ENCODE data around the gene CPT1B.

CPT1B gene

DNA sequence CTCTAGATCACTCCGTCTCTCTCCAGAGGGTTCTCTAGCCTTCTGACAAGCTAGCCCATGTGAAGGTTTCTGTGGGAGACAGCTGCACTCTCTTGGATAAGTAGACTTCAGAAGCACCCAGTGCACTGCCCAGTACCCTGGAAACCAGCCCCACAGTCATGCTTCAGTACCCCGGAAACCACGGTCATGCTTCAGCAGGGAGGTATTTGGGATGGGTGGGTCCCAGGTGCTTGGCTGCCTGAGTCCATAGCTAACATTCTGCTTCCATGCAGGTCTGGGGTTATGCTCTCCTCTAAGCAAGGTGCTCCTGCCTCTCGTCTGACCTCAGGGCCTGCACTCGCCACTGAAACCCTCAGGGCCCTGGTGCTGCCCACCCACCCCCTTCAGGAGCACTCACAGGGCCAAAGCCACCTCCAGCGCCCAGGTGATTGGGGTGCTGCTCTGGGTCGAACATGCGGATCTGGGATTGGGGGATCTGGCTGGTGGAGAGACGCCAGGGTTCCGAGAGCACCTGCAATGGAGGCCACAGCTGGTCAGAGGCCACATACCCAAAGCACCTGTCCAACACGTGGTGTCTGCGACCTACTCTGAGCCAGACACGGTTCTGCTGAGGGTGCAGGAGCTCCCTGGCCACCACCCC is 8.2 kb downstream of the CPT1B start:
- no peak for DNase-seq (ENCODE audit: low read depth in 2 of 2)

DNA sequence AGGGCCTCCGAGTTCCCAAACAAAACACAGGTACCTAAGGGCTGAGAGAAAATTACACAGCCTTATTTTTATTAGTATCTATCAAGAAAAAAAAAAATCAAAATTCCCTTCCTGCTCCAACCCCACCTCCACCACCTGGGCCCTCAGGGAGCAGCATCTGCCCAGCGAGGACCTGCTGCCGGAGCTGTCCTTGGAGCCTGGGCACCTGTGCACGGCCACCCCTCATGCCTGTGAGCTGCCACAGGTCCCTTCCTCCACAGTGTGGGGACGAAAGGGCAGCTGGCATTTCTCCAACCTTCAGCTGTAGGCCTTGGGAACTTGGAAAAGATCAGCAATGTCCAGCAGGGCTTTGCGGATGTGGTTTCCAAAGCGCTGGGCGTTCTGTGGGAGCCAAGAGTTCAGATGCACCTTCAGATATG is 9.2 kb downstream of the CPT1B start:
- no peak for DNase-seq (ENCODE audit: low read depth in 2 of 2)

GRCh38 chr22:50568626-50569025 is 9.6 kb downstream of the CPT1B start:
- DNase-seq (ENCODE audit: low read depth in 2 of 2): no peak

GRCh38 chr22:50567721-50568252 is 10.4 kb downstream of the CPT1B start:
- DNase-seq (ENCODE audit: low read depth in 2 of 2): no peak

GRCh38 chr22:50564289-50564688 is 13.9 kb downstream of the CPT1B start:
- no peak for DNase-seq (ENCODE audit: low read depth in 2 of 2)

GRCh38 chr22:50563413-50564160 is 14.6 kb downstream of the CPT1B start:
- no peak for DNase-seq (ENCODE audit: low read depth in 2 of 2)

- peak; percentile 92 to 97 for DNase-seq (ENCODE audit: low read depth in 2 of 2)
These were observed 15.5 kb downstream of the CPT1B start, which contains the start of gene SYCE3 for GRCh38 chr22:50562523-50563412. TSS of gene SYCE3 (minus strand) at chr22:50562919. CDS start at chr22:50556405, 6,514 bp downstream.

DNA sequence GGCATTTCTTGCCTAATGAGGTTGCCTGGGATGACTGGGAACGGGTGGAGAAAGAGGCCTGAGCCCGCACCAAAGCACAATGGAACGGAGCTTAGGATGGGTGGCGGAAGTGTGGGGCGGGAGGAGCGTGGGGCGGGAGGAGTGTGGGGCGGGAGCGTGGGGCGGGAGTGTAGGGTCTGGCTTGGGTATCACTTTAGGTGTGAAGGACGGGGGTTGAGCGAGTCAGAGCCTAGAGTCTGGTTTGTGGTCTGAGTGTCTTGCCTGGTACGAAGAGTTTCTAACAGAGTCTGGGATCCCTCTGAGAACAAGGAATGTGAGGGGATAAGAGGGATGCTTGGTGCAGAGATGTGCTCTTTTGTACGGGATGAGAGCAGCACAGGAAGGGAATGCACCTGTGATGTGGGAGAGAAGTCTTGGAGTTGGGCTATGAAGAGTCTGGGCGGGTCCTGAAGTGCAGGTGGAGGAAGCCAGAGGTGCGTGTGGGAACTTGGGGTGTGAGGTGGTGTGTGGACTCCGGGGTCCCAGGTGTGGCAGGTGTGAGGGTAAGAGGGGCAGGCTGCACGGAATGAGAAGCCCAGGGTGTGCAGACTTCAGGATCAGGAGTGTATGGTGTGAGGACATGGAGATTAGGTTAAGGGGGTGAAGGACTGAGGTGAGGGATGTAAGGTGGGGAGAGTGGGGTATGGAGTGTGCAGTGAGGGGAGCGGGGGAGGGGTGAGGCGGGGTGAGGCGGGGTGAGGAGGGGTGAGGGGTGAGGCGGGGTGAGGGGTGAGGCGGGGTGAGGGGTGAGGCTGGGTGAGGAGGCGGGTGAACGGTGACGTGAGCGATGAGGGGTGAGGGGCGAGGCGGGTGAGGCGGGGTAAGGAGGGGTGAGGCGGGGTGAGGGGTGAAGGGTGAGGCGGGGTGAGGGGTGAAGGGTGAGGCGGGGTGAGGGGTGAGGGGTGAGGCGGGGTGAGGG is 16.5 kb downstream of the CPT1B start:
- no peak for DNase-seq (ENCODE audit: low read depth in 2 of 2)

DNA sequence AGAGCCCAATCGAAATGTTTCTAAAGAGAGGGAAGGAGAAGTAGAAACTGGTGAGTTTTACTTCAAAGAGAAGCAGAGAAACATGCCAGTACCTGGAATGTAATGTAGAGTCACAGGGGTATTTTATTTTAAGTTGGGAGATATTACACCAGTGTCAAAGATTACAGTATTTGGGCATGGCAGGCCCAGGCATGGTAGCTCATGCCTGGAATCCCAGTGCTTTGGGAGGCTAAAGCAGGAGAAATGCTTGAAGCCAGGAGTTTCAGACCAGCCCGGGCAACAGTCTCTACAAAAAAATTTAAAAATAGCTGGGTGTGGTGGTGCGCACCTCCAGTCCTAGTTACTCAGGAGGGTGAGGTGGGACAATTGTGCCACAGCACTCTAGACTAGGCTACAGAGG is 18.2 kb downstream of the CPT1B start:
- no peak for DNase-seq (ENCODE audit: low read depth in 2 of 2)

GRCh38 chr22:50556703-50557102 is 21.5 kb downstream of the CPT1B start:
- no peak for DNase-seq (ENCODE audit: low read depth in 2 of 2)

DNA sequence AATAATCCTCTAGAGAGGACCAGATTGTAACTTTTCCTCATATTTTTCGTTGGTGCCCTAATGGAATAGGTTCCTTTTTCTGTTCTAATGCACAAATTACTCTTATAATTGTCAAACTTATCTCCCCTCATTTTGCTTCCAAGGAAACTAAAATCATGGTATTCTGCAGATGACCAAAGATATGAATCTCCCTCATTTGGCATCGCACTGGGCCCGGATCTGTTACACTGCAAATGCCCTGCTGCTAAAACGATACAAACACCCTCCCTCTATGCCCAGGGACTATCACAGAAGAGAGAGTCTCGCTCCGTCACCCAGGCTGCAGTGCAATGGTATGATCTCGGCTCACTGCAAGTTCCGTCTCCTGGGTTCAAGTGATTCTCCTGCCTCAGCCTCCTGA is 24.9 kb downstream of the CPT1B start:
- no peak for DNase-seq (ENCODE audit: low read depth in 2 of 2)

DNA sequence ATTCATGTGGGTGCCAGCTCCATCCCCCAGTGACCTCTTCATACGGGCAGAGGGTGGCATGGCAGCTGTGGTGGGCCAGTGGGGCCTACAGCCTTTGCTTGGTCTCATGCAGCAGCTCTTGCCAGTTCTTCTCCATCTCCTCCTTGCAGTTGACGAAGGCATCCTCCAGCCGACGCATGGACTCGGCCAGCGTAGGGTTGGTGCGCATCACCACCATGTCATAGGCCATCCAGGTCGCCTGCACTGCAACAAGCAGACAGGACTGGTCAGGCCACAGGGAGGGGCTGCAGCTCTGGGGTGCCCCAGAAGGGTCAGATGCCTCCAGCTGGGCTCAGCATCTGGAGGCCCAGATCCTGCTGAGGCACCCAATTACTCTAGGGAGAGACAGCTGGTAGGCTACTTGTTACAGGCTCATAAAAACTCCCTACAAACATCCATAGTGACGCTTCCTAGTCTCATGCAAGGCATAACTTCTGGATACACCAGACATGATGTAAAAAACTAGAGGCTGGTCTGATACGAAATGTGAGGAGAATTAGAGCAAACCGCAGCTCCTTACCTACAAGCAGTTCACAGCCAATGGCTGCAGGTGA is 27.0 kb downstream of the CPT1B start:
- DNase-seq (ENCODE audit: low read depth in 2 of 2): no peak

DNA sequence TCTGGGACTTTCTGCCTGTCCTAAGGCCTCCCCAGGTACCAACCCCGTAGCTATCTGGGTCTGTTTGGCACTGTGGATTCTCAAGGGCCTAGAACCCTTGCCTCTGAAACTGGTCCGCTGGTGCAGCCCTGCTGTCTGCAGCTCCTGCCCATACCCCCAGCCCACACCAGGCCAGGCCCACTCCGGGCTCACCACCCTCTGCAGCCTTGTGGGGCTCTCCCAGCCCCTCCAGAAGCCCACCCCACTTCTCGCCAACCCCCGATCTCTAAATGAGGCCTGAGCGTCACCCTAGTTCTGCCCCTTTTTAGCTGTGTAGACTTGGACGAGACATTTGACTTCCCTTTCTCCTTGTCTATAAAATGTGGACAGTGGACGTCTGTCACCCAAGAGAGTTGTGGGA is 27.8 kb downstream of the CPT1B start:
- no peak for DNase-seq (ENCODE audit: low read depth in 2 of 2)

DNA sequence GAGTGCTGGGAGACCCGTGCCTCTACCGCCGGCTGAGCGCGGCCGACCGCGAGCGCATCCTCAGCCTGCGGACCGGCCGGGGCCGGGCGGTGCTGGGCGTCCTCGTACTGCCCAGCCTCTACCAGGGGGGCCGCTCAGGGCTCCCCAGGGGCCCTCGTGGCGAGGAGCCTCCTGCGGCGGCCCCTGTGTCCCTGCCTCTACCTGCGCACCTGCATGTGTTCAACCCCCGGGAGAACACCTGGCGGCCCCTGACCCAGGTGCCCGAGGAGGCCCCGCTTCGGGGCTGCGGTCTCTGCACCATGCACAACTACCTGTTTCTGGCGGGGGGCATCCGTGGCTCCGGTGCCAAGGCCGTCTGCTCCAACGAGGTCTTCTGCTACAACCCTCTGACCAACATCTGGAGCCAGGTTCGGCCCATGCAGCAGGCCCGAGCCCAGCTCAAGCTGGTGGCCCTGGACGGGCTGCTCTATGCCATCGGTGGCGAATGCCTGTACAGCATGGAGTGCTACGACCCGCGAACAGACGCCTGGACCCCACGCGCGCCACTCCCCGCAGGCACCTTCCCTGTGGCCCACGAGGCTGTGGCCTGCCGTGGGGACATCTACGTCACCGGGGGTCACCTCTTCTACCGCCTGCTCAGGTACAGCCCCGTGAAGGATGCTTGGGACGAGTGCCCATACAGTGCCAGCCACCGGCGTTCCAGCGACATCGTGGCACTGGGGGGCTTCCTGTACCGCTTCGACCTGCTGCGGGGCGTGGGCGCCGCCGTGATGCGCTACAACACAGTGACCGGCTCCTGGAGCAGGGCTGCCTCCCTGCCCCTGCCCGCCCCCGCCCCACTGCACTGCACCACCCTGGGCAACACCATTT is 29.1 kb downstream of the CPT1B start:
- no peak for DNase-seq (ENCODE audit: low read depth in 2 of 2)

DNA sequence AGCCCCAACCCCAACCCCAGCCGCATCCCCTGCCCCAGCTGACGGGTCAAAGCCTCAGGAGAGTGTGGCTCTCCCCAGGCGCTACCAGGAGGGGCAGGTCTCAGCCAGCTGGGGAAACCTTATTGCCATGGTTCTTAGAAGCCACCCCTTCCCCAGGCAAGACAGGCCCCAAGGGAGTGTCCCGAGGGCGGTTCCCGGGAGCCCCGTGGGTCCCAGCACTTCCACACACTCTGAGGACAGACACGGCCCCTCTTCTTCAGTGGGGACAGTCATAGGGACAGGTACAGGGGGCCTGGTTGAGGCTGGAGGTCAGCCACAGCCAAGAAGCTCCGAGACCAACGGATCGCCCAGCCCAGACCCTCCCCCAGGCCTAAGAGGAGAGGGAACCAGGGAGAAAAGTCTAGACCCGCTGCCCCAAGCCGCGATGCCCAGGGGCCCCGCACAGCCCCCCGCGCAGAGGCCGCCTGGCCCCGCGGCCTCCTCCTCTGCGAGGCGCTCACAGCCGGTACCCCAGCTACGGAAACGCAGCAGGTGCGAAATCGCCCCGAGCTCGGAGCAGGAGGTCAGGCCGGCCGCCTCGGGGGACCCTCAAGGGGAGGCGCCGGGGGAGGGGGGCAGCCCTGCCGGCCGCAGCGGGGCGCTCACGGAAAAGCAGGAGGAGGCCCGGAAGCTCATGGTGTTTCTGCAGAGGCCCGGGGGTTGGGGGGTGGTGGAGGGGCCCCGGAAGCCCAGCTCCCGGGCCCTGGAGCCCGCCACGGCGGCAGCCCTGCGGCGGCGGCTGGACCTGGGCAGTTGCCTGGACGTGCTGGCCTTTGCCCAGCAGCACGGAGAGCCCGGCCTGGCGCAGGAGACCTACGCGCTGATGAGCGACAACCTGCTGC is 29.9 kb downstream of the CPT1B start:
- no peak for DNase-seq (ENCODE audit: low read depth in 2 of 2)

DNA sequence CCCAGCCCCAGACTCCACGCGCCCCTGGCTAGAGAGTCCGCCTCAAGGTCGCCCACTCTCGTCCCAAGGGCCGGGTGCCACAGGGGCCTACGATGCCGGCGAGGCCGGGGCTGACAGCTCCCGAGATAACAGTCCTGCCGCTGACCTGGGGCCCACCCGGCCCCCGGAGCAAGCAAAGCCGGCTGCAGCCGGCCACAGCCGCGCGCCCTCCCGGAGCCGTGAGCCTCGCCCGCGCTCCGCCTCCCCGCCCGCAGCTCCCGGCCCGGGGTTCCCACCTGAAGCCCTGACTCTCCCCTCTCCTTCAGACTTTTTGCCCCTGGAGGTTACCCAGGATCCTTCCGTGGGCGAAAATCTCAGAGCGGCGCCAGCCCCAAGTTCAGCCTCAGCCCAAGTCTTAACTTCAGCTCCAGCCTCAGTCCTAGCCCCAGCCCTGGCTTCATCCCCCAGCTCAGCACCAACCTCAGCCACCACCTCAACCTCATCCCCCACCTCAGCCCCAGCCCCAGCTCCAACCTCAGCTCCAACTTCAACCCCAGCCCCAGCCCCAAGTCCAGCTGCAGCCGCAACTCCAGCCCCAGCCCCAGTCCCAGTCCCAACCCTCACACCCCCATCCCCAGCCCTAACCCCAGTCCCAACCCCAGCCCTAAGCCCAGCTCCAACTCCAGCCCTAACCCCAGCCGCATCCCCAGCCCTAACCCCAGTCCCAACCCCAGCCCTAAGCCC is 30.8 kb downstream of the CPT1B start:
- DNase-seq (ENCODE audit: low read depth in 2 of 2): no peak

- no peak for DNase-seq (ENCODE audit: low read depth in 2 of 2)
These were observed 31.6 kb downstream of the CPT1B start for GRCh38 chr22:50546326-50547262.

All from stimulated activated CD8-positive, alpha-beta memory T cell treated with anti-CD3 and anti-CD28 coated beads, Interleukin-2, amount 100 ng/mL, for 1 hour (primary cell).